Iris pigment epithelial cell (primary cell): Measurements from ENCODE around the gene EMP1.
A peak's percentile ranks its signal among the peaks of the same experiment; 100 is the strongest.

Experiments used
- DNase-seq: peaks from one replicate; pipeline ENCODE4 v3.0.0-alpha.2; 2011; ENCODE audit warnings: low read depth

The EMP1 gene

DNA sequence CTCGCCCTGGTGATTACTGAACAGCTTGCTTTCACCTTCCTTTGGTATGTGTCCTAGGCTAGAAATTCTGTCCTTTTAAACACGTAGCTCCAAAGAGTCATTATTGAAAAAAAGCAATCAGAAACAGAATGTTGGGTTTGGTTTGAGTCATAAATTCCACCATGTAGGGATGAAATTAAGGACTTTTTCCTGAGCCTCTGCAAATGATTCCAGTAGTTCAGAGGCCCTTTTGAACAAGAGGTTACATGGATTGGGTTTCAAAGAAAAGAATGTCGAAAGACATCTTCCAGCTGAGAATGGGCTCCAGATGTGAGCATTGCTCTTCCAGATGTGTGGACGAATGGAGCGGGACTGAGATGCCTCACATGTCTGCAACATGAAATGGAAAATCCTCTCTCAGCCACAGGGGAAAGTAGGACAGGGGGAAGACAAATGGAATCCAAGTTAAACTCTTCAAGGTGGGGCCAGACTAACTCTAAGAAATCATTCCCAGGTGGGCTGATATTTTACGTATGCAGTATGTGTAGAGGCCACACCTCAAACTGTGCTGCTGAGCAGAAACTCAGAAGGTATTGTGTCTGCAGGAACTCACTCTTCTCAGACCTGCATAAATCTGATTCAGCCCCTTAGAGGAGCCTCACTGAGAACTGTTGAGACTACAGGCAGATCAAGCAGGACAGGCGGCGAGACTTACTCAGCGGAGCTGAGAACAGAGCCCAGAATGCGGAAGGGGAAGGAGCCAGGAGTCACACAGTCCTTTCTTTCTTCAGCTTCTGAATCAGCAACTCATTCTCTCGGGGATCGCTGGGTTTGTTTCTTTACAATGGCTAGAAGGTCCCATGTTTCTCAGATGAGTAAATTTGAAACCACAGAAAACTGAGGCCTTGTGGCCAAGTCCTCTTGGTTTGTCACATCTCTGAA lies 23.3 kb upstream of the EMP1 start:
- peak; percentile 96 for DNase-seq

DNA sequence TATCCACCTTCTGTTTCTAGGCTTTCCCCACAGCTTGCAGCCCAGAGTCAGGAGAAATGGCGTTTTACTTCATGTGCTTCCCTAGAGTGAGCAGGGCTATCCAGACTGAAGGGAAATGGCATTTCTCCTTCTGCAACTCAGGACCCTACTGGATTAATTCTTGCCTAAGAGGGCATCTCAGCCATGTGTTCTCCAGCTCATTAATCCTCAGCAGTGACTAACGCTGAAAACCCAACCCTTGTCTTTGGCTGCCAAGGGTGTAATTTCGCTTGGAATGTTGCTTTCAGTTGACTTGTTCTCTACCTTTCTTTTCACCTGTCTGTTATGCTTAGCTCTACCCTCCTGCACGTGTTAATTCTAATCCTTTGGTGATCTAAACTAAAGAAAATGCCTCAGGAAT lies 21.0 kb upstream of the EMP1 start:
- DNase-seq, result peak; percentile 87

GRCh38 chr12:13176256-13176655 lies 20.3 kb upstream of the EMP1 start:
- no peak for DNase-seq

DNA sequence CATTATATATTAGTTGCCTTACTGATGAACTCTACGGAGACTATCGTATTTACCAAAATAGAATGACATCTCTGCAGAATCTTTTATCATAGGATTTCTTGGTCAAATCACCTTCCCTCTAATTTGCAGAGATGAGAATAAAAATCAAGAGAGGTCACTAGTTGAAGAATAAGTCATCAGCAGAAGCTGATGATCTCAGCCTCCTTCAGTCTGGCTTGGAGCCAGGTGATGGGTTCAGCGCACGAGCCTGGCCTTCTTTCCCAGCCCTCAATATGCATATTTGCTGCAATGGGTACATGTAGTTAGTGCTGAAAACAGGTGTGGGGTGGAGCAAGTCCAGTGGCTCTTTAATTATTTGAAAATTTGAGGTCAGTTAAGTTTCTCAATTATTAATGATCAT lies 19.2 kb upstream of the EMP1 start:
- no peak for DNase-seq

GRCh38 chr12:13177906-13178305 lies 18.6 kb upstream of the EMP1 start:
- no peak for DNase-seq

DNA sequence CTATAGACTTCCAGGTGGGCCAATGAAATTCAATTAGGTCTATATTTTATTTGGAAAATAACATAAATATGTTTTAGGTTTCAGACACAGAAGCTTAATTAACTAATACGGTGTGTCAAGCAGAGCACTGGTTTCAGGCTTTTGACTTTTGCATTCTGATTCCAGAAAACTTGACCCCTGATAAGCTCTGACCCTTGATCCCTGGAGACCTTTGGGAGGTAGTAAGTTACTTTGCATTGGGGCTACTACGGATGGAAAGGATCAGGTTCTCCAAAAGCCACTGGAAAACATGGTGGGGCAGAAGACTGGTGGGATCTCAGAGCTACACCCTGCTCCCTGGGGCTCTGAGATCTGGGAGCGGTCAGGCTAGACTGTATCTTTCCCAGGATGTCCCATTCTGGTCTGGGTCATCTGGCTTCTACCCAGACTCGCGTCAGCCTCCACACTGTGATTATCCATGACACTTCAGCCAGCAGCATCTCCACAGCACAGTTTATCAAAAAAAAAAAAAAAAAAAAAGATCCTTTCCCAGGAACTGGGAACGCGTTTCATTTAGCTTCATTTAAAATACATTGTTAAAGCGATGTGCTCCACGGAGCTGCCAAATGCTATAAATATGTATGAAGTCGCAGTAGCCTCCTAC lies 17.8 kb upstream of the EMP1 start:
- no peak for DNase-seq

DNA sequence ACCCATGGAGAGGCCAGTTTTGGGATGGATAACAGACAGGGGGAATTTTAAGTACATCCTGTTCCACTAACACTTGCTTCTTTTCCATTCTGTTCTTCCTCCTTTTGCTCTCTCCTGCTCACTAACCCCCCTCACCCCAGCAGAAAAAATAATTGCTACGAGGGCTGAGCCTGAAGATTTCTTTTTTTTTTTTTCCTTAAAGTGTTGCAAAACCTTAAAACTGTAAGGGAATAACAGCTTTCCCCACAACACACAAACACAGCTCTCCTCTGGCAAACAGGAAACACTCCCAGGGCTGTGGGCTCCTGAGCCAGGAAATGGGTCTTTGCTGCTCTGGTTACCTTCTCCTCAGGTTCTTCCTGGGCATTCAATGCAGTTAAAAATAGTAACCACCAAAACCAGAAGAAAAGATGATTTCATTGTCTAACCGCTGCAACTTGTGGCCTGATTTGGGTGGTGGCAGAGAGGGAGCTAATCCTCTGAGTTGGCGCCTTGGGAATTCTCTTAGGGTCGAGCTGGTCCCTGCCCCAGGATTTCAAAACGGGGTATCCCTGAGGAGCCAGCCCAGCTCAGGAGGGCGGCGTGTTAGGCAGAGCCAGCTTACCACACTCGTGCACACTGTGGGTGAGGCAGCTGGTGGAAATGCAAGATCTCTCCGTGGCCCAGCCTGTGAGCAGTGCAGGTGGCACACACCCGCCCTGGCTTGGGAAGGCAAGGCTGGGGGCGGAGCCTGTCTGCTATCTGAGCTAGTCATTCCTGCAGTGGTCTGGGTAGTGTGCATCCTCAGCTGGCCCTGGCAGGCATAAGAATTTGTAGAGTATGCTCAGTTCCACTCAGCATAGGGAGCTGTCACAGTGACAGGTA lies 17.1 kb upstream of the EMP1 start:
- no peak for DNase-seq

DNA sequence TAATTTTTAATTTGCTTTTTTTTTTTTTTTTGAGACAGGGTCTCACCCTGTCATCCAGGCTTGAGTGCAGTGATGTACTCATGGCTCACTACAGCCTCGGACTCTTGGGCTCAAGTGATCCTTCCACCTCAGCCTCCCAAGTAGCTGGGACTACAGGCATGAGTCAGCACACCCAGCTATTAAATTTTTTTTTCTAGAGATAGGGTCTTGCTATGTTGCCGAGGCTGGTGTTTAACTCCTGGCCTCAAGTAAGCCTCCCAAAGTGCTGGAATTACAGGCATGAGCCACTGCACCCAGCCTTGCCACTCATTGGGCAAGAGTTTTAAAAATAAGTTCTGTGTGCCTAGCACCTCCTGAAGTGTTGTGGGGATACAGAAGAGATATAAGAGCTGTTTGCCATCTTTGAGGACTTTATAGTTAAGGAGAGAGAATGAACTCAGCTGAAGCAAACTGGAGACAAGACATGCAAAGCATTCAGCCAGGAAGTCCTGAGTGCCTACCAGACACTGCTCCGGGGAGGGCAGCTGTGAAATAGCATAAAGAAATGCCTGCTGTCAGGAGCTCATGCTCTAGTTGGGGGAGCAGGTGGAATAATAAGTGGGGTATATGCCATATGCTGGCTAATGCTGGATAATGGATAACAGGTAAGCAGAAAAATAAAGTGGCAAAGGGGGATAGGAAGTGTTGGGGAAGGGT lies 15.0 kb upstream of the EMP1 start:
- DNase-seq, result no peak

DNA sequence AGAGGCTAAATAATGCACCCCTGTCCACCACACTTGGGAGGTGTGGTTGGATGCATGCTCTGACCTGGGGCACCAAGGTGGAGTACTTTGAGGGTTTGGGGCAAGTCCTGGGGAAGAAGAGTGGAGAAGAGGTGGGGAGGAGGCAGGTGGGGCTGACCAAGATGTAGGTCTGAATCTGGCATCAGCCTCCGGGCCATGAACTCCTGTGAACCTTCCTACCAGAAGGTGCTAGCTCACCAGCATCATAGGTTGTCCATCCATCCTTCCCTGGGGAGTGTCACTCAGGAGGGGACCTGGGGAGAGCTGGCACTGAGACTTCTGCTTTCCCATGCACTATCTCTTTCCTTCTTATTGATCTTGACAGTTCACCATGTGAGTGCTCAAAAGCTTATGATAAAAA lies 13.6 kb upstream of the EMP1 start:
- DNase-seq, result no peak

DNA sequence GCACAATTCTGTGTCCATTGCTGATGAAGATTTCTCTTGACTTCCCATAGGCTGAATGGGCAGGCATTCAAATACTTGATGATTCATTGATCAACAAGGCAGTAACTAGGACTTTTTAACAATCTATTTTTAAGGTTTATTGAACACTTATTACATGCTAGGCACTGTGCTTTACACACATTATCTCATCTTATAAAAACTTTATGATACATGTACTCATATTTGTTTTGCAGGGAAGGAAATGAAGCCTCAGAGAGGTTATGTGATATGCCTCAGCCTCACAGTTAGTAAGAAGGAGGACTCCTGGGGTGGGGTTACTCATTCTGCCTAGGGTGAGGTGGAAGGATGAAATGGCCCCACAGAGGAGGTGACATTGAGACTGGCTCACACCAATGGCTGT lies 12.9 kb upstream of the EMP1 start:
- no peak for DNase-seq

GRCh38 chr12:13186302-13186701 lies 10.2 kb upstream of the EMP1 start:
- DNase-seq, result no peak

GRCh38 chr12:13187399-13187798 lies 9.1 kb upstream of the EMP1 start:
- DNase-seq, result peak; percentile 62

DNA sequence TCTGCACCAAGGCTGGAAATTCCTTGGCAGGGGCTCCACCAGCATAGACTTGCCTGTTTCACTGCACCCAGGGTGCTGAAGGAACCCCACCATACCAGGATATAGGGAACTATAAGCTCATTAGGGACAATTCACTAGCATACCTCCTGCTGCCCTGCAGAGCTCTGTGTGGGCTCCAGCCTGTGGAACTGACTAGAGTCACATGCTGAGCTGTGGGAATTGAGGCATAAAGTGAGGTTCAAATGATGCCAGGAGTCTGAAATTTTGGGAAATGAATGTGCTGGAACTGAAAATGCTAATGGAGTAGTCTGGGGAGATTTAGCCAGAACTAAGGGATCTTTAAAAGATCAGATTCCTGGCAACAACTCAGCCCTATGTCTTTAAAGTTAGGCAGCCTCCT lies 7.3 kb upstream of the EMP1 start:
- DNase-seq, result no peak

GRCh38 chr12:13190275-13190674 lies 6.3 kb upstream of the EMP1 start:
- no peak for DNase-seq

GRCh38 chr12:13192719-13193118 lies 3.8 kb upstream of the EMP1 start:
- DNase-seq, result no peak

DNA sequence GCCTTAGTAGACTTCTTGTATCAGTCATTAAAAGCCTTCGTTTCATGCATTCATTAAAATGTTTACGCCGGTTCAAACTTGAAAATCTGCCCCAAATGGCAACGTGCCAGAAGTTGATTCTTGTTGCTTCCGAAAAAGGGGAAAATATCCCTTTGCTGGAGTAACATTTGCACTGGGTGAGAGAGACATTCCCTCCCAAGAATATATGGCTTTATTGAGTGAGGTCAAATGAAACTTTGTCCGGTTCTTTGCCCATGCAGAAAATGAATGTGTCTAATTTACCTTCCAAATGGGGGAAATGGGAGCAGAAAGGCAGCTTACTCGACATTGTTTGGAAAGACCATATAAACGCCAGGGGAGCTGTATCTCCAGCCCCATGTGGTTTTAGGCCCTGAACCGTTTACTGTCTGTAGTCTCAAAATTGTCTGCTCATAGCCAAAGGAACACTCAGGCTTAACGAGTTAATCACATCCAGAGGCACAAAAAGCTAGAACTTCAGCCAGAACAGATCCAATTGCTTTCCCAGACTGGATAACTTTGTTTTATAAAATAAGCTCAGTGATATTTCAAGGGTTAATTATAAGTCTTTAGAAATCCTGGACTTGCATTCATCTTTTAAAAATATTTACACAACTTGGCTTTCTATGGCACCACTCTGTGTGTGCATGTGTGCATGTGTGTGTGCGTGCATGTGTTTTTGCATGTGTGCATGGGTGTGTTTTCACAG lies 2.9 kb upstream of the EMP1 start:
- no peak for DNase-seq

- DNase-seq, result no peak
Measured at GRCh38 chr12:13194401-13195110, 2.0 kb upstream of the EMP1 start.

DNA sequence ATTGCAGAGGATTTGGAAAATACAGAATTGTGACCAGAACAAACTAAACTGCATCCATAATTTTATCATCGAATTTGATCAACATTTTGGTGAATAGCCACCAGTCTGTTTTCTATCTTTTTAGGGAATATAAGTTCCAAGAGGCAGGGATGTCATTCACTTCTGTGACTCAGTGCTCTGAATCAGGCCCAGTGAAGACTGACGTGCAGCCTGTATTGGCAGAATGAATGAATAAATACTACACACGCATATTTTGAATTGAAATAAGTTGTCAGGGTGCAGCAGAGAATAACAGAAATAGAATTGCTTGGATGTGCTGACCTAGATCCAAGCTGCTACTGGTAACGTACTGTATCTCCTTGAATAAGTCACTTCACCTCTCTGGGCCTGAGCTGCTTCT lies 1.3 kb upstream of the EMP1 start:
- DNase-seq, result peak; percentile 63

DNA sequence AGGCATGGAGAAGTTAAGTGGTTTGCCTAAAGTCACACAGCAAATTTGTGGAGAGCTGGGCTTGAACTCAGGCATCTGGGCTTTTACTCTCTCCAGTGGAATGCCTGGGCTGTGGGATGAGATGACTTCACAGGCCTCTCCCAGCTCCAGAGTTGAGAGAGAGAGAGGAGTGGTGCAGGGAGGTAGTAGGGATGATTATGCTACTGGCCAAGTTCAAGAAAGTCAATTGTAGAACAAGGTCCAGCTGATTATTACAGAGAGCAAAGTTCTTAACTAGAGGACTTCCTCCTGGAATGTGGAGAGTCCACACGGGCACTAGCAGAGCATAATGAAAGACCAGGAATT lies 769 bp upstream of the EMP1 start:
- DNase-seq, result no peak

GRCh38 chr12:13197032-13197431 lies 506 bp downstream of the EMP1 start:
- DNase-seq, result no peak
